Colon (tissue), 2 donors: ENCODE results near the gene YWHAE.
"Not testable (repeated sequence)": the region's sequence is repeated elsewhere in the genome, so short reads cannot be mapped to it uniquely, and the experiment has no call there.

Experiments
- FAIRE-seq: peaks from 2 replicates; lab custom pipeline; 2012; peaks lifted over from hg19 to GRCh38; lab: Jason Lieb, UNC
- donor health status: control.
- donor health status: control.

The YWHAE gene

DNA sequence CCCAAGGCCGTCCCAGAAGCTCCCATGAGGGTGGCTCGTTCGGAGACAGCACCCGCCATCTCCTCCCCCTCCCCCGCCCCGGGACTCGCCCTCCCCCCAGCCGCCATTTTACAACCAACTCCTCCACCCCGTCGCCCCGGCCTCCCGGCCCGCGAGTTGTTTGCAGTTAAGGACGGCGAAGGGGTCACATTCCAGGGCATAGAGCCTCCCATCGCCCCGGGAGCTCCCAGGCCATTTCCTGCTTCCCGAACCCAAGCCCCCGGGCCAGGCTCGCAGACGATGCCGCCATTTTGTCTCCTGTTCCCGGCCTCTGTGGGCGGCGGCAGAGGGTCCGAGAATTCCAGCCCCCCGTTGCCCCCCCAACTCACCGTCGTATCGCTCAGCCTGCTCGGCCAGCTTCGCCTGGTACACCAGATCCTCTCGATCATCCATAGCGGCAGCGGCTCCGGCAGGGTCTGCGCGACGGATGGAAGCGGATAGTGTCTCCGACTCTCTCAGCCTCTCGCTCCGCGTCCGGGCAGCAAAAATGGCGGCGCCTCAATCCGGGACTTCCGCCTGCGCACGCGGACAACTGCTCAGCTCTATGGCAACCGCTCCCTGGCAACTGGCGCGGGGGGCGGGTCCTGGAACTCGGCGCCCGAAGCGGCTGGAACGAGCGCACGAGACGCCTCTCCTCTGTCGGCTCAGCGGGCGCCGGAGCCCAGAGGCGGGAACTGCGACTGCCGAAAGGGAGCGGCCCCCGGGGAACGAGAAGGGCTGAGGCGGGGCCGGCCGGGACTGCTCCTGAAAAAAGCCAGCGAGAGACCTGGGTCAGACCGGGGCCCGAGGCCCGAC, at the start of gene YWHAE:
Gene YWHAE (minus strand): TSS at position 544 of the 834 bp plus-strand sequence. CDS start 112 bp downstream, at position 432.
- FAIRE-seq, result no peak

DNA sequence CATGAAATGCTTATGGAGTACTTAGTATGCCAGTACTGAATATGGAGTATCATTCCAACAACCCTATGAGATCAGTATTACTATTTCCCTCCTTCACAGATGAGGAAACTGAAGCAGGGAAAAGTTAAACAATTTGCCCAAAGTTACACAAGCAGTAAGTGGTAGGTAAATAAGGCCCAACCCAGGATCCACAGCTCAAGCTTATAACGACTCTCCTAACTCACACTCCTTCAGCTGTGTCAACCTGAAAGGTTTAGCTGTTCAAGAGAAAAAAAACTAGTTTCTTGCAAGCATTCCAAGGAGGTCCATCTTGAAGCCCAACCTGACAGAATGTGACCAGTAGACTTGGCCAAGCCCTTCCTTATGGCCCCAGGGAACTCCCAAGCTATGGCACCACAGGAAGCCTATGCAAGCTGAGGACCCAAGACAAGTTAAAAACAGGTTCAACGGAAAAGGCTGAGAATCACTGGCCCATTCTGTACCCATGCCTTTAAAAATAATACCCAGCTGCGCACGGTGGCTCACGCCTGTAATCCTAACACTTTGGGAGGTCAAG, 49.5 kb upstream of the YWHAE start:
- FAIRE-seq, result no peak

DNA sequence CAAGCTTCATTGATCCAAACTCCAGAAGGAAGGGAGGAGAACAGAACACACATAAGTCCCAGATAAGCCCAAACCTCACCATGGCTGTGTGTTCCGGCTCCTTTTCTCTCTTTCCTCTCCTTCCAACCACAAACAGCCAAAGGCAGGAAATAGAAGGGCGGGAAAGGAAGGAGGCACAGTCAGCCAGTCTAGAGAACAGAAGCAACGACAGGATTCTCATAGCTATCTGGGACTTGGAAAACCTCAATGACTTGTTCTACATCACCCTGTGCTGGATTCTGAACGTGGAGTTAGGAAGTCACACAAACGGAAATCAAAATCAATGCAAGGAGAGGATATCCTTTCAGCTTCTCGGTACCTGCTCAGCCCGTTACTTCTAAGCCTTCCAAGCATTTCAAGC, 47.0 kb upstream of the YWHAE start:
- FAIRE-seq, result no peak

DNA sequence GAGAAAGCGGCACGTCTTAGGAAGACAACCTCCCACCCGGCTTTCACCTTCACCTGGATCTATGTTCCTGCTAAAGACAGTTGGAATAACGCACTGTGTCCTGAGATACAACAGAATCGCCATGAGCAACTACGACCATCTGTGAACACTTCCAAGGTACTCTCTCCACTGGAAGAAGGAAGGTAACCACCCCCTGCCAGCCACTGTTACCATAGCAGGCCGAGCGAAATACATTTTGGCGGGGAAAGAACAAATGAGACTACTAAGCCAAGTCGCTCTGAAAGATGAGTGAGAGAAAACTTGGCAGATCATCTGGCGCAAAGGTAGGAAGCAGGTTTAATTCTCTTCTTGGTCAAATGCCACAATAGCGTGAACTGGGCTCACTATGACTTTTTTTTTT, 46.2 kb upstream of the YWHAE start:
- FAIRE-seq, result no peak

DNA sequence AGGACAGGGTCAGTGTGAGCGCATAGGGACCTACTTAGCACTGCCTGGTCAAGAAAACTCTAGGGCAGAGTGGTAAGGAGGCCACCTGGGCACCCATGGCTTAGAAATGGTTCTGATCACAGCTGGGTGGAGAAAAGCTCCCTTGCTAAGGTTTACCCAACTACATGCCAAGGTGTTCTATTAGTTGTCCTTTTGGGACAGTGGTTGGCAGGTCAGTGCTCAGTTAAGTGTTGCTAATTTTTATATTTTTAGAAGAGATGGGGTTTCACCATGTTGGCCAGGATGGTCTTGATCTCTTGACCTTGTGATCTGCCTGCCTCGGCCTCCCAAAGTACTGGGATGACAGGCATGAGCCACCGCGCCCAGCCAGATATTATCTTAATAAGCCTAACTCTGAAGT, 45.7 kb upstream of the YWHAE start:
- not testable (repeated sequence) for FAIRE-seq

DNA sequence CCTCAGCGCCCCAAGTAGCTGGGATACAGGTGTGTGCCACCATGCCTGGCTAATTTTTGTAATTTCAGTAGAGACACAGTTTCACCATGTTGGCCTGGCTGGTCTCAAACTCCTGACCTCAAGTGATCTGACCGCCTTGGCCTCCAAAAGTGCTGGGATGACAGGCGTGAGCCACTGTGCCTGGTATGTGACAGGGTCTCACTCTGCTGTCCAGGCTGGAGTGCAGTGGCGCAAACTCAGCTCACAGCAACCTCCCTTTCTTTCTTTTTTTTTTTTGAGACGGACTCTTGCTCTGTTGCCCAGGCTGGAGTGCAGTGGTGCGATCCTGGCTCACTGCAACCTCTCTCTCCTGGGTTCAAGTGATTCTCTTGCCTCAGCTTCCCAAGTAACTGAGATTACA, 42.7 kb upstream of the YWHAE start:
- FAIRE-seq, result not testable (repeated sequence)

DNA sequence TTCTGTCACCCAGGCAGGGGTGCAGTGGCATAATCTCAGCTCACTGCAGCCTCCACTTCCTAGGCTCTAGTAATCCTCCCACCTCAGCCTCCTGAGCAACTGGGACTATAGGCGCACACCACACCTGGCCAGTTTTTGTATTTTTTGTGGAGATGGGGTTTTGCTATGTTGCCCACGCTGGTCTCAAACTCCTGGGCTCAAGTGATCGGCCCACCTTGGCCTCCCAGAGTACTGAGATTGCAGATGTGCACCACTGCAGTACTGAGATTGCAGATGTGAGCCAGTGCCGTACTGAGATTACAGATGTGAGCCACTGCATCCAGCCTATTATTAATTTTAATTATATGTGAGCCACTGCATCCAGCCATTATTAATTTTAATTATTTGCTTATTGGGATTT, 42.2 kb upstream of the YWHAE start:
- FAIRE-seq, result no peak

DNA sequence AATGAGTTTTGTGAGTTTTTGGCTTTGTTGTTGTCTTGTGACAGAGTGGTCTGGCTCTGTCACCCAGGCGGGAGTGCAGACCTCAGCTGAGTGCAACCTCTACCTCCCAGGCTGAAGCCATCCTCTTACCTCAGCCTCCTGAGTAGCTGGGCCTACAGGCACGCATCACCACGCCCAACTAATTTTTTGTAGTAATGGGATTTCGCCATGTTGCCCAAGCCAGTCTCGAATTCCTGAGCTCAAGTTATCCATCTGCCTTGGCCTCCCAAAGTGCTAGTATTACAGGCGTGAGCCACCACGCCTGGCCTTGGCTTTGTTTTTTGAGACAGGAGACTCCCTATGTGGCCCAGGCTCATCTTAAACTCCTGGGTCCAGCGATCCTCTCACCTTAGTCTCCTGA, 40.9 kb upstream of the YWHAE start:
- FAIRE-seq, result no peak

DNA sequence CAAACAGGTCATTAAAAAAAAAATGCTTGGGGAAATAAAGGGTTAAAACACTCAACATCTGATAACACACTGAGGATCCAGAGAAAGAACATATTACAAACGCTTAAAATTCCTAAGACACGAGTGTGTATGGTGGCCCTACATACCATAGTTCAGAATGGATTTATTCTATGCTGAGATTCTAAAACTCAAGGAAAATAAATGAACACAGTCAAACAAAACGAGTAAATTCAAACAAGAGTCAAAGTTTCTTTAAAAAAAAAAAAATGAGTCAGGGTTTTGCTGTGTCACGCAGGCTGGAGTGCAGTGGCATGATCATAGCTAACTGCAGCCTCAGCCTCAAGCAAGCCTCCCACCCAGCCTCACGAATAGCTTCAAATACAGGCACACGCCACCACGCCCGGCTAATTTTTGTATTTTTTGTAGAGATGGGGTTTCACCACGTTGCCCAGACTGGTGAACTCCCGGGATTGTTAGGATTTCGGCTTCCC, 38.6 kb upstream of the YWHAE start:
- FAIRE-seq, result no peak

DNA sequence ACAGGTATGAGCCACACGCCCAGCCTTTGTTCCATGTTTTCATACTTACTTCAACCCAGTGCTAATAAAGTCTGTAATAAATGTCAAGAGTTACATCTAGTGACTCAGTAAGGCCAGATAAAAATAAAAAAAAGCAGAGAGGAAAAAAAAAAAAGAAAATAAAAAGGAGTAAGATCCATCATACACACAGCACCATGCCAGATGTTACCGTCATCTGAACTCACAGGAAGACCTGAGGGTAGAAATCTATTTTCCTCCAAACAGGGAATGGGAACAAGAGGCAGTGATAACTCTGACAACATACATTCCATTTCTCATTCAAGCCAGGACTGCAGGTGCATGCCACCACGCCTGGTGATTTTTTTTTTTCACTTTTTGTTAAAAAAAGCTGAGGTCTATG, 35.3 kb upstream of the YWHAE start:
- FAIRE-seq, result no peak

DNA sequence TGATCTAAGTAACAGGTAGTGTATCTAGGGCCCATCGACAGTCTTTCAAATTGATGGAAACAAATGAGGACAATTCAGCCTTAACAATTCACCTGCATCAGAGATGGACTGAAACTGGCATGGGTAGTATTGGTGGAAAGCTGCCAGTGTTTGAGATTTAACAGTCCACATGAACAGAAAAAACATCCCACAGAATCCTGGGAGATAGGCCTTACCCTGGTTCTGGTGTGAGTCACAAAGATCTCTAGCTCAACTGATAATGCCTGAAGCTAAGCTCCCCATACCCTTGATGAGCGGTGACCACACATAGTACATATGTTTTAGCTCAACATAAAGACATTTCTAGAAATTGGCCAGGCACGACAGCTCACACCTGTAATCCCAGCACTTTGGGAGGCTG, 34.1 kb upstream of the YWHAE start:
- no peak for FAIRE-seq

DNA sequence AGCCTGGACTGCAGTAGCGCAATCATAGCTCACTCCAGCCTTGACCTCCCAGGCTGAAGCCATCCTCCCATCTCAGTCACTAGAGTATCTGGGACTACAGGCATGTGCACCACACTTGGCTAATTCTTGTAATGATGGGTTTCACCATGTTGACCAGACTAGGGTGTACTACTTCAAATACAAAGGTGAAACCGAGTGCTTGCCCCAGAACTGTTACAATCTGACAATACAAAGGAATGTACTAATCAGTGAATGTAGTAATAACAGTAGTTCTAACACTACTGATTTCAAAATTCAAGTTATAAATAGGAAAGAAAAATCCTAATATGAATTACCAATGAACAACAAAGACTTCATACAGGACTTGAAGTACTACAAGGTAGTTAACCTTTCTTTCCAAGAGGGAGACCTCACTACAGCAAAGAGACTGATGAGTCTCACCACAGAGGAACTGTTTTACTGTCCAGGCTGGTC, 31.6 kb upstream of the YWHAE start:
- no peak for FAIRE-seq

DNA sequence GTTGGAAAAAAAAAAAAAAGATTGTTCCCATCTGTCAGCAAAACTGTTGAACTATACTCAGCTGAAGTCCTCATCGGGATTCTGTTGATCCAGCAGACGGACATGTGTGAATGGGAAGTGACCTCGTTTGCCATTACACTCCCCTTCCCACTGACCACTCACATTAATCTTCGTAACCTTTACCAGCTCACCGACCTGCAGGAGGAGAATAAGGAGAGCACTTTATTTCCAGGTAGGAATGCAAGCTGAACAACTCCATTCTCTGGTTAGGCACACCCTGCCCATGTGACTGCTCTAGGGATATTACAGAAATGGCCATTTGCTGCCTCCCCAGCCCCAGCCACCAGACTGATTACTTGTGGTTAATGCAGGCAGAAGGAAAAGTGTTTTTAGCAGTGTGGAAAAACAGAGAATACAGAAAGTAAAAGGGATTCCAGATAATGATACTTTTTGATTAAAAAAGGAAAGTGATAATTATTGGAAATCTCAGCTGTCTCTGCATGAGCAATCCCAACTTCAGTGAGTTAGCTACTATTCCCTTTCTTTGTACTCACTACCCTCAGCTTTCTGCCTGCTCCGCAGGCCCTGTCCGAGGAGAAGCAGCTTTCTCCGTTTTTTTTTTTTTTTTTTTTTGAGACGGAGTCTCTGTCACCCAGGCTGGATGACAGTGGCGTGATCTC, 23.6 kb upstream of the YWHAE start:
- no peak for FAIRE-seq

DNA sequence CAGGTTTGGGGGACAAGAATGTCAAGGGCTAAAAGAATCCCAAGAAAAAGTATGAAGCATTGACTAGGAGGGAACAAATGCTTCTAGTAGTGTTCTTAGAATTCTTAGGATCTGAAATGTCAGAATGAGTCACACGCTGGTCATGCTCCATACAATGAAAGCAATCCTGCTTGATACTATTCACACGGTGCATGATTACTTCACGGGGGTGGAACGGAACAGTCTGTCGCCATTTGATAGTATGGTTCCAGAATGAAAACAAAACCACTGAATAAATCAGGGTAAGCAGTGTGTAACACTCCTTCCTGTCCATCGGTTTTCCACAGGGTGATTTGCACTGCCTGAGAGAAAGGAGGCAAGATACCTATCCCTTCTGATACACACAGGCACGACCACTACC, 22.9 kb upstream of the YWHAE start:
- no peak for FAIRE-seq

DNA sequence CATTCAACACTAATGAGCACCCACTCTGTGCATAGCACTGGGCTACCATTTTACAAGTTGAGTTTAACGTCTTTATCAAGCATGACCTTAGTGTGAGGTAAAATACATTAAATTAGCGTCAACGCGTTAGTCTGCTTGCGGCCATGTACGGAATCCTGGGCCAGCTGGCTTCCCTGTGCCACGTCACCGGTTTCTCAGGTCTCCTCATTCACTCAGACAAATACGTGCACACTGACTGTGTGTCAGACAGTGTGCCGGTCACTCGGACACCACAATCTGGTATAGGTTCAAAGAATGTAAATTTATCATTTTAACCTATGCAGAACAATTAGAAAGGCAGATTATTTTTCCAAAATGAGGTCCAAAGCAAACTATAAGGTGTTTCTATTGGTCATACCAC, 21.4 kb upstream of the YWHAE start:
- no peak for FAIRE-seq

DNA sequence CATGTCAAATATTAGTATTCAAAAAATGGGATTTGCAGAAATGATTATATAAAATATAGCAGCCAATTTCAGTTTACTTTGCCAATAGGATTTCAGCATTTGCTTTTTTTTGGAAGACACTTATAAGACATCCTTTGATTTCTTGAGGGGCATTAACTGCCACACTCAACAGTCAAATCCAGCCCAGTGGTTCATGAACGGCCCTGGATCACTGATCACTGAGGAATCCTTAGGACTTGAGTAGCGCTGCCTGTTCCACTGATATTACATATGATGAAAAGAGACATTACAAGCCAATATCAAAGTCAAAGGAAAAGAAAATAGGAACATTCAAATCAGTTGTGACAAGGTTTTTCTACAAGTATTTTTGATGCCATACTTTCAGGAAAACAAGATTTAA, 21.0 kb upstream of the YWHAE start:
- FAIRE-seq, result no peak

DNA sequence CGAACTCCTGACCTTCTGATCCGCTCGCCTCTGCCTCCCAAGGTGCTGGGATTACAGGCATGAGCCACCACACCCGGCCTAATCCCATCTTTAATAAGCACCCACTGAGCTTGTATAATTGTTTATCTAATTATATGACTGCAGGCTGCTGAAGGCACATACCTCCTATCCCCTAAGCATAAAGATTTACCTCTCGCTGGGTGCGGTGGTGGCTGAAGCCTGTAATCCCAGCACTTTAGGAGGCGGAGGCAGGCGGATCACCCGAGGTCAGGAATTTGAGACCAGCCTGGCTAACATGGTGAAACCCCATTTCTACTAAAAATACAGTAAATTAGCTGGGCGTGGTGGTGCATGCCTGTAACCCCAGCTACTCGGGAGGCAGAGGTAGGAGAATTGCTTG, 20.1 kb upstream of the YWHAE start:
- no peak for FAIRE-seq

DNA sequence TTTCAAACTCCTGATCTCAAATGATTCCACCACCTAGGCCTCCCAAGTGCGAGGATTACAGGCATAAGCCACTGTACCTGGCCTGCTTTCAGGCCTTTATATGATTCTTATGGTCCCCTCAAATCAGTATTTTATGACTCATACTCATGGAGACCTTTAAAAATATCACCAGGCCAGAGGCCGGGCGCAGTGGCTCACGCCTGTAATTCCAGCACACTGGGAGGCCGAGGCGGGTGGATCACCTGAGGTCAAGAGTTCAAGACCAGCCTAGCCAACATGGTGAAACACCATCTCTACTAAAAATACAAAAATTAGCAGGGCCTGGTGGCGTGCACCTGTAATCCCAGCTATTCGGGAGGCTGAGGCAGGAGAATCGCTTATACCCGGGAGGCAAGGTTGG, 18.5 kb upstream of the YWHAE start:
- FAIRE-seq, result not testable (repeated sequence)

DNA sequence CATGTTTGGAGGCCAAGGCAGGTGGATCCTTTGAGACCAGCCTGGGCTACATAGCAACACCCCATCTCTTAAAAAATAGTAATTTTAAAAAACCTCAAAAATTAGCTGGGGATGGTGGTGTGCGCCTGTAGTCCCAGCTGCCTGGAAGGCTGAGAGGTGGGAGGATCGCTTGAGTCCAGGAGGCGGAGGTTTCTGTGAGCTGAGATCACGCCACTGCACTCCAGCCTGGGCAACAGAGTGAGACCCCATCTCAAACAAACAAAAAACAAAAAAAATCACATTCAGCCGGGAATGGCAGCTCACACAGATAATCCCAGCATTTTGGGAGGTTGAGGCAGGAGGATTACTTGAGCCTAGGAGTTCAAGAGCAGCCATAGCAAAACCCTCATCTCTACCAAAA, 16.4 kb upstream of the YWHAE start:
- FAIRE-seq, result no peak

DNA sequence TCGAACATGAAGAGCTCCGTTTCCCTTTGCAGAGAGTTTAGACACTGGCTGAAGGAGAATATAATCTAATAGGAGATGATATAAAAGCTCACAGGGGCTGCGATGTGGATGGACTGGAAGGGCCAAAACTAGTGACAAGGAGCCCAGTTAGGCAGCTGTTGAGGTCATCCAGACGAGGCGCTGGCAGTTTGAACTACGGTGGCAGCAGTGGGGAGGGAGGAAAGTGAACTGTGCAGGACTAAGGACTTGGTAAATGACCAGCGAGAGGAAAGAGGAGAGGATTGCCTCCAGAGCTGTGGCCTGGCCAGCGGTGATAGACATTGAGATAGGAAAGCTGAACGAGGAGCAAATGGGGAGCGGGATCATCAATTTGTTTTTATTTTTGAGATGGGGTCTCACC, 14.6 kb upstream of the YWHAE start:
- FAIRE-seq, result no peak

DNA sequence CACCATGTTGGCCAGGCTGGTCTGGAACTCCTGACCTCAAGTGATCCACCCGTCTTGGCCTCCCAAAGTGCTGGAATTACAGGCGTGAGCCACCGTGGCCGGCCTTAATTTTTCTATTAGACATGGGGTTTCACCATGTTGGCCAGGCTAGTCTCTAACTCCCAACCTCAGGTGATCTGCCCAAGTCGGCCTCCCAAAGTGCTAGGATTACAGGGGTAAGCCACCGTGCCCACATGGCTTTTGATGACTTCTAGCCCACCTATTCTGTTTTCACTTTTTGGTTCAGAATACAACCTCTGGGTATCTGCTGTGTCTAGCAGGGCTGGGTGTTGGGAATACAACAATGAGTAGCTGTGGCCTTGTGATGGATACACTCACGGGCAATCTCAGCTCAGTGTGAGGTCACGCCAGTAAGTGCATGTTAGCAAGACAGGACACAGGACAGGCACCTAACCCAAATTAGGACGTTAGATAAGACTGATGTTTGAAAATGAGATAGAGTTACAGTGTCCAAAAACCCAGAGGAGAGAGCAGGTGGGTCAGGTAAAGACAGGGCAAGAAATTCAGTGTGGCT, 14.1 kb upstream of the YWHAE start:
- FAIRE-seq, result no peak

DNA sequence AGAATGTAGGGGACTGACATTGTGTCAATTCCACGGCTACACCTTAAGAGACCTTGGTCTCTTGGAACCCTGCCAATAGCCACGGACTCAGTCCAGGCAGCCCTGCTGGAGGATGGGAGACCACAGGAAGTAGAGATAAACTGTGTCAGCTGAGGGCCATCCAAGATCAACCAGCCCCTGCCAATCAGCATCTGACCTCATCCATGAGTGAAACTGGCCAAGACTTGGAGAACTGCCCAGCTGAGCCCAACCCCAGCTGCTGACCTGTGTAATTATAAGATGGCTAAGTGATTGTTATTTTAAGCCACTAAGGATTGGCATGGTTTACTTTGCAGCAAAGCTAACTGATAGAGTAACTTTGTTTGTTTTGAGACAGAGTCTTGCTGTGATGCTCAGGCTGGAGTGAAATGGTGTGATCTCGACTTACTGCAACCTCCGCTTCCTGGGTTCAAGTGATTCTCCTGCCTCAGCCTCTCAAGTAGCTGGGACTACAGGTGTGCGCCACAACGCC, 13.3 kb upstream of the YWHAE start:
- no peak for FAIRE-seq
